KOPT-K1 (cell line): ENCODE data around the gene TFDP2.
"Not testable (repeated sequence)": the region's sequence is repeated elsewhere in the genome, so short reads cannot be mapped to it uniquely, and the experiment has no call there.

ENCODE experiments used
- H3K27ac ChIP-seq: fragments of 200-600 bp; sonication (generic); 2 replicates; pipeline ENCODE4 v1.5.1; 2016; ENCODE audit warnings: antibody characterized with exemption, mild to moderate bottlenecking, low read depth, low read length; ENCODE audit not compliant: poor library complexity, severe bottlenecking
- H3K36me3 ChIP-seq: fragments of 200-600 bp; sonication (generic); 2 replicates; pipeline ENCODE4 v1.5.1; 2017; ENCODE audit warnings: antibody characterized with exemption, mild to moderate bottlenecking, low read length, moderate library complexity; ENCODE audit not compliant: insufficient read depth
- H3K9me3 ChIP-seq: fragments of 200-600 bp; sonication (generic); 2 replicates; pipeline ENCODE4 v1.5.1; 2017; ENCODE audit warnings: antibody characterized with exemption, low read length, mild to moderate bottlenecking; ENCODE audit not compliant: insufficient read depth, poor library complexity, severe bottlenecking

TFDP2 gene

GRCh38 chr3:142104763-142105162 is 44.6 kb downstream of the TFDP2 start:
- Histone ChIP-seq H3K36me3 (no peaks in the 10 kb centered on the region), H3K27ac (peak overlapping the region; percentile 59), H3K9me3 (no peaks in the 10 kb centered on the region)

GRCh38 chr3:142098964-142099363 is 50.4 kb downstream of the TFDP2 start:
- Histone ChIP-seq H3K27ac (peak overlapping the region; percentile 97), H3K36me3 (no peaks in the 10 kb centered on the region), H3K9me3 (no peaks in the 10 kb centered on the region)

GRCh38 chr3:142097099-142097843 is 52.1 kb downstream of the TFDP2 start:
- Histone ChIP-seq H3K9me3 (no peaks in the 10 kb centered on the region), H3K36me3 (no peaks in the 10 kb centered on the region), H3K27ac (peak overlapping the region; percentile 97)

GRCh38 chr3:142095841-142096240 is 53.5 kb downstream of the TFDP2 start:
- no peaks in the 10 kb centered on the region for H3K36me3 ChIP-seq
- peak overlapping the region; percentile 97 for H3K27ac ChIP-seq

GRCh38 chr3:142088925-142089324 is 60.4 kb downstream of the TFDP2 start:
- not testable (repeated sequence) for H3K27ac ChIP-seq, H3K36me3 ChIP-seq, H3K9me3 ChIP-seq

More at GRCh38 chr3:142095841-142096240, 53.5 kb downstream of the TFDP2 start:
- H3K9me3 ChIP-seq = no peaks in the 10 kb centered on the region

- H3K27ac ChIP-seq = no peak overlapping the region
- no peaks in the 10 kb centered on the region for H3K36me3 ChIP-seq
- H3K9me3 ChIP-seq = peaks cover 8% of the 10 kb centered on the region
Measured at GRCh38 chr3:142088522-142088921, 60.8 kb downstream of the TFDP2 start.

GRCh38 chr3:142087676-142088075 is 61.7 kb downstream of the TFDP2 start:
- Histone ChIP-seq H3K27ac (no peak overlapping the region), H3K36me3 (no peaks in the 10 kb centered on the region)

GRCh38 chr3:142086581-142087090 is 62.7 kb downstream of the TFDP2 start:
- H3K9me3 ChIP-seq = peaks cover 11% of the 10 kb centered on the region
- no peak overlapping the region for H3K27ac ChIP-seq
- H3K36me3 ChIP-seq = no peaks in the 10 kb centered on the region

More at GRCh38 chr3:142087676-142088075, 61.7 kb downstream of the TFDP2 start:
- H3K9me3 ChIP-seq = peaks cover 11% of the 10 kb centered on the region

- H3K27ac ChIP-seq = no peak overlapping the region
- peaks cover 17% of the 10 kb centered on the region for H3K9me3 ChIP-seq
- no peaks in the 10 kb centered on the region for H3K36me3 ChIP-seq
Measured at GRCh38 chr3:142081178-142081577, 68.2 kb downstream of the TFDP2 start.

GRCh38 chr3:142077859-142078500 is 71.4 kb downstream of the TFDP2 start:
- no peaks in the 10 kb centered on the region for H3K36me3 ChIP-seq

GRCh38 chr3:142077155-142077858 is 72.0 kb downstream of the TFDP2 start:
- Histone ChIP-seq H3K9me3 (peaks cover 6% of the 10 kb centered on the region), H3K36me3 (no peaks in the 10 kb centered on the region), H3K27ac (peak overlapping the region; percentile 31)

More at GRCh38 chr3:142077859-142078500, 71.4 kb downstream of the TFDP2 start:
- peak overlapping the region; percentile 31 for H3K27ac ChIP-seq
- peaks cover 6% of the 10 kb centered on the region for H3K9me3 ChIP-seq

- not testable (repeated sequence) for H3K36me3 ChIP-seq, H3K9me3 ChIP-seq, H3K27ac ChIP-seq
Measured at GRCh38 chr3:142075656-142076055, 73.7 kb downstream of the TFDP2 start.

GRCh38 chr3:142072816-142073215 is 76.5 kb downstream of the TFDP2 start:
- H3K36me3 ChIP-seq = no peaks in the 10 kb centered on the region

GRCh38 chr3:142065932-142066331 is 83.4 kb downstream of the TFDP2 start:
- H3K36me3 ChIP-seq = no peaks in the 10 kb centered on the region
- H3K27ac ChIP-seq = no peak overlapping the region
- peaks cover 7% of the 10 kb centered on the region for H3K9me3 ChIP-seq

More at GRCh38 chr3:142072816-142073215, 76.5 kb downstream of the TFDP2 start:
- H3K9me3 ChIP-seq = no peaks in the 10 kb centered on the region
- H3K27ac ChIP-seq = no peak overlapping the region

- Histone ChIP-seq H3K9me3 (peaks cover 7% of the 10 kb centered on the region), H3K36me3 (no peaks in the 10 kb centered on the region), H3K27ac (no peak overlapping the region)
Measured at GRCh38 chr3:142065344-142065743, 84.0 kb downstream of the TFDP2 start.
